Heart right ventricle (tissue), 16 donors: ENCODE measurements around the gene TNFAIP8L2. TPM values are rescaled to one million over a fixed set of nuclear protein-coding genes. Genes with fewer than 3 reads are reported as not detected.
A peak's percentile ranks its signal among the peaks of the same experiment; 100 is the strongest.
"Not testable (repeated sequence)": the region's sequence is repeated elsewhere in the genome, so short reads cannot be mapped to it uniquely, and the experiment has no call there.

Experiments used
- ATAC-seq, 8 donors: fragments of 200-7000 bp; cut with Tn5 transposase; one replicate each; pipeline ENCODE4 v1.9.1; 2020; ENCODE audit warnings: mild to moderate bottlenecking in 8 of 8, moderate library complexity in 8 of 8, moderate number of reproducible peaks in 1 of 8
- DNase-seq, 2 donors: peaks; one replicate each; pipeline ENCODE4 v3.0.0-alpha.2; 2020
- H3K27ac ChIP-seq, 10 donors: fragments of 200-600 bp; sonication (generic) in 2 of 10; one replicate each; pipeline versions ENCODE4 v1.5.0 to v1.8.0; 2020 to 2022; ENCODE audit warnings: mild to moderate bottlenecking in 3 of 10
- H3K27me3 ChIP-seq, 7 donors: fragments of 200-600 bp; one replicate each; pipeline ENCODE4 v1.8.0; 2021 to 2022; ENCODE audit warnings: mild to moderate bottlenecking in 2 of 7
- H3K36me3 ChIP-seq, 9 donors: fragments of 200-600 bp; sonication (generic) in 1 of 9; one replicate each; pipeline versions ENCODE4 v1.5.0 to v1.8.0; 2020 to 2022; ENCODE audit warnings: mild to moderate bottlenecking in 2 of 9
- H3K4me1 ChIP-seq, 9 donors: fragments of 200-600 bp; sonication (generic) in 1 of 9; one replicate each; pipeline versions ENCODE4 v1.5.0 to v1.8.0; 2020 to 2022; ENCODE audit warnings: mild to moderate bottlenecking in 4 of 9
- H3K4me3 ChIP-seq, 10 donors: fragments of 200-600 bp; sonication (generic) in 2 of 10; one replicate each; pipeline versions ENCODE4 v1.5.0 to v1.8.0; 2020 to 2022; ENCODE audit warnings: mild to moderate bottlenecking in 7 of 10, moderate library complexity in 2 of 10
- H3K9me3 ChIP-seq, 11 donors: fragments of 200-600 bp in 10 of 11; sonication (generic) in 2 of 11; one replicate each; pipeline versions ENCODE4 v1.5.0 to v1.8.0; 2013 to 2022; ENCODE audit warnings: mild to moderate bottlenecking in 2 of 11, control low read depth in 1 of 11, moderate library complexity in 1 of 11
- CTCF ChIP-seq, 9 donors: fragments of 200-600 bp; sonication (generic) in 2 of 9; IDR thresholded peaks; one replicate each; pipeline versions ENCODE4 v1.5.0 to v1.8.0; 2021 to 2022; ENCODE audit warnings: antibody characterized with exemption in 9 of 9, mild to moderate bottlenecking in 5 of 9, moderate library complexity in 1 of 9
- WGBS, 2 donors: extraction: QIAGEN DNeasy Blood & Tissue Kit; methylation state at CpG; one replicate each; pipeline ENCODE4 v1.1.7; 2013; ENCODE audit warnings: inconsistent platforms in 1 of 2; 5-methylcytosine and 5-hydroxymethylcytosine counted together
- intact Hi-C, 10 donors: fragments of 100-400 bp; cut with DNase I; formaldehyde crosslinking; loops; one replicate each; pipeline versions ENCODE4 v1.11.1 to v1.14.2; 2022
- polyA plus RNA-seq, 2 donors: library from polyadenylated mRNA; stranded (reverse); fragments of 200-250 nt; gene quantifications; one replicate each; pipeline ENCODE4 v1.2.3, GENCODE V29; 2013
- total RNA-seq, 10 donors: library from RNA; stranded (reverse); fragmentation: NEBNext Ultra II Directional in 3 of 10; extraction: Animal tissue kit (Norgen Biotek cat#: 25700) in 3 of 10; gene quantifications; one replicate each; pipeline versions ENCODE4 v1.2.1 to v1.2.4, GENCODE V29; 2021 to 2023
- donor health status: Arrhythmogenic right ventricular cardiomyopathy.
- donor health status: ischemic (EF 13 %, LVEDD 7.1; RV severe dilation, severe dysfunction).
- donor health status: healthy with polysubstance abuse.
- donor health status: DM: no; HTN: yes; CAD: no.
- donor health status: DM: no; HTN: no; CAD: no.
- donor health status: ischemic (EF 25% LVEDD 6.9; RV normal size, moderate dysfunction).
- donor health status: ischemic (EF 25% LVEDD 5.7; RV mildly dilated, moderate dysfunction).
- donor health status: healthy.
- donor health status: DM: yes; HTN: yes; CAD: no.
- donor health status: Ischemic cardiomyopathy.
- donor health status: ischemic (EF 35%, LVEDD 5.7; RV mildly dilated, moderate dysfunction).
- donor health status: nonischemic (EF 11% LVEDD 7.7; RV severe dilation, severe dysfunction).
- donor health status: DM: yes; HTN: yes; CAD: no.
- donor health status: PGD.
- donor health status: ischemic (EF 29% LVEDD 5.4; RV normal size, mild dysfunction).
- donor health status: nonischemic (EF 23%, LVEDD 6.1; RV moderate dilation, normal function).

Gene TNFAIP8L2
- total and polyA plus RNA-seq, 12 donors: 0.35 to 5.8 (median 1.1) TPM; not detected in 1

GRCh38 chr1:151199873-151200581, 43.6 kb downstream of the TNFAIP8L2 start:
- H3K27ac ChIP-seq: peak overlapping the region in 7 of 10 donors; percentile 80 to 96 (median 92)
- DNase-seq (no peak), ATAC-seq (no peak)
- peak overlapping the region; percentile 77 to 92 (median 82) for H3K4me3 ChIP-seq
- H3K4me1 ChIP-seq: peaks cover 10 to 69% (median 48%) of the 10 kb centered on the region in 9 donors
- H3K27me3 ChIP-seq: no peaks in the 10 kb centered on the region
- no peak for TF ChIP-seq CTCF (IDR thresholded peaks at IDR 0.05)
- WGBS, 2 donors: 13 to 25% methylated on average over 11 of the region's 11 CpGs
- H3K9me3 ChIP-seq: no peaks in the 10 kb centered on the region
- peaks cover 0 to 32% (median 10%) of the 10 kb centered on the region in 9 donors for H3K36me3 ChIP-seq
- intact Hi-C loops: loop anchor here in 9 of 10 donors (5.0 to 10.0 kb wide), 5 partner anchors 42 to 205 kb away; partner anchors contain the start of genes PSMD4 (in 6 of the 9) and RFX5 (in 5 of the 9)

- H3K9me3 ChIP-seq, H3K27me3 ChIP-seq, DNase-seq, H3K4me3 ChIP-seq, ATAC-seq, intact Hi-C loops: not testable (repeated sequence)
- 93 to 96% methylated on average over 12 of the region's 12 CpGs for WGBS, 2 donors
- H3K36me3 ChIP-seq: peaks cover 0 to 80% (median 26%) of the 10 kb centered on the region in 9 donors
- peaks cover 10 to 58% (median 34%) of the 10 kb centered on the region in 9 donors for H3K4me1 ChIP-seq
- H3K27ac ChIP-seq: peak overlapping the region in 1 of 10 donors; percentile 10
These were observed 49.0 kb downstream of the TNFAIP8L2 start for GRCh38 chr1:151205381-151205965.

Other genes with a start within 250 kb of the TNFAIP8L2 start
- 10 to 100 TPM; 14.5 to 23.8 (median 17.6) TPM for gene SETDB1, start 230.3 kb upstream of the TNFAIP8L2 start, total RNA-seq
- 10 to 100 TPM in 1 of 2 donors, 1 to 10 TPM in 1; 9.1 to 20.9 TPM for gene SETDB1, start 230.3 kb upstream of the TNFAIP8L2 start, polyA plus RNA-seq
- gene CERS2, start 181.8 kb upstream of the TNFAIP8L2 start, total RNA-seq: 10 to 100 TPM; 56.5 to 99.4 (median 73.5) TPM
- gene CERS2, start 181.8 kb upstream of the TNFAIP8L2 start, polyA plus RNA-seq: 100 to 1,000 TPM in 1 of 2 donors, 10 to 100 TPM in 1; 79.2 to 104 TPM
- gene ANXA9, start 174.4 kb upstream of the TNFAIP8L2 start, total RNA-seq: under 1 TPM in 4 of 10 donors, not detected in 6; 0.15 to 0.36 (median 0.20) TPM
- under 1 TPM; 0.06 to 0.15 TPM for gene ANXA9, start 174.4 kb upstream of the TNFAIP8L2 start, polyA plus RNA-seq
- 10 to 100 TPM; 40.7 to 70.6 (median 55.7) TPM for gene MINDY1, start 149.7 kb upstream of the TNFAIP8L2 start, total RNA-seq
- 10 to 100 TPM in 1 of 2 donors, 1 to 10 TPM in 1; 9.8 to 18.7 TPM for gene MINDY1, start 149.7 kb upstream of the TNFAIP8L2 start, polyA plus RNA-seq
- gene PRUNE1, start 148.2 kb upstream of the TNFAIP8L2 start, total RNA-seq: 10 to 100 TPM; 37.5 to 50.1 (median 46.0) TPM
- 10 to 100 TPM; 11.5 to 24.4 TPM for gene PRUNE1, start 148.2 kb upstream of the TNFAIP8L2 start, polyA plus RNA-seq
- under 1 TPM; 0.21 to 0.78 (median 0.32) TPM for gene BNIPL, start 120.1 kb upstream of the TNFAIP8L2 start, total RNA-seq
- 1 to 10 TPM in 1 of 2 donors, under 1 TPM in 1; 0.06 to 1.8 TPM for gene BNIPL, start 120.1 kb upstream of the TNFAIP8L2 start, polyA plus RNA-seq
- gene C1orf56, start 108.9 kb upstream of the TNFAIP8L2 start, total RNA-seq: 10 to 100 TPM in 3 of 10 donors, 1 to 10 TPM in 7; 5.4 to 12.6 (median 8.0) TPM
- 1 to 10 TPM; 5.2 to 5.8 TPM for gene C1orf56, start 108.9 kb upstream of the TNFAIP8L2 start, polyA plus RNA-seq
- 10 to 100 TPM; 26.1 to 45.6 (median 30.5) TPM for gene CDC42SE1, start 97.0 kb upstream of the TNFAIP8L2 start, total RNA-seq
- 10 to 100 TPM; 28.6 to 34.1 TPM for gene CDC42SE1, start 97.0 kb upstream of the TNFAIP8L2 start, polyA plus RNA-seq
- gene MLLT11, start 96.3 kb upstream of the TNFAIP8L2 start, total RNA-seq: 10 to 100 TPM in 7 of 10 donors, 1 to 10 TPM in 3; 1.4 to 57.8 (median 28.1) TPM
- gene MLLT11, start 96.3 kb upstream of the TNFAIP8L2 start, polyA plus RNA-seq: 10 to 100 TPM in 1 of 2 donors, 1 to 10 TPM in 1; 4.9 to 11.3 TPM
- gene GABPB2, start 85.9 kb upstream of the TNFAIP8L2 start, total RNA-seq: 10 to 100 TPM in 9 of 10 donors, 1 to 10 TPM in 1; 9.1 to 14.4 (median 10.6) TPM
- 10 to 100 TPM in 1 of 2 donors, 1 to 10 TPM in 1; 3.4 to 11.4 TPM for gene GABPB2, start 85.9 kb upstream of the TNFAIP8L2 start, polyA plus RNA-seq
- 10 to 100 TPM; 23.2 to 68.1 (median 54.9) TPM for gene SEMA6C, start 10.0 kb upstream of the TNFAIP8L2 start, total RNA-seq
- gene SEMA6C, start 10.0 kb upstream of the TNFAIP8L2 start, polyA plus RNA-seq: 100 to 1,000 TPM in 1 of 2 donors, 10 to 100 TPM in 1; 15.7 to 141 TPM
- gene LYSMD1, start 9.3 kb downstream of the TNFAIP8L2 start, total RNA-seq: 10 to 100 TPM; 11.4 to 16.5 (median 13.3) TPM
- gene LYSMD1, start 9.3 kb downstream of the TNFAIP8L2 start, polyA plus RNA-seq: 1 to 10 TPM; 5.7 to 8.5 TPM
- gene SCNM1, start 9.5 kb downstream of the TNFAIP8L2 start, total RNA-seq: 10 to 100 TPM; 12.9 to 26.6 (median 18.3) TPM
- gene SCNM1, start 9.5 kb downstream of the TNFAIP8L2 start, polyA plus RNA-seq: 10 to 100 TPM; 52.3 to 57.6 TPM
- gene TMOD4, start 19.3 kb downstream of the TNFAIP8L2 start, total RNA-seq: under 1 TPM in 2 of 10 donors, not detected in 8; 0.46 to 0.74 TPM
- gene TMOD4, start 19.3 kb downstream of the TNFAIP8L2 start, polyA plus RNA-seq: under 1 TPM; 0.06 to 0.88 TPM
- gene VPS72, start 33.5 kb downstream of the TNFAIP8L2 start, total RNA-seq: 10 to 100 TPM; 29.6 to 47.2 (median 39.6) TPM
- gene VPS72, start 33.5 kb downstream of the TNFAIP8L2 start, polyA plus RNA-seq: 10 to 100 TPM; 24.8 to 33.4 TPM
- gene PIP5K1A, start 41.9 kb downstream of the TNFAIP8L2 start, total RNA-seq: 10 to 100 TPM; 32.4 to 48.0 (median 39.2) TPM
- 10 to 100 TPM; 11.5 to 32.2 TPM for gene PIP5K1A, start 41.9 kb downstream of the TNFAIP8L2 start, polyA plus RNA-seq
- gene PSMD4, start 98.1 kb downstream of the TNFAIP8L2 start, total RNA-seq: 100 to 1,000 TPM; 119 to 157 (median 147) TPM
- 100 to 1,000 TPM; 222 to 300 TPM for gene PSMD4, start 98.1 kb downstream of the TNFAIP8L2 start, polyA plus RNA-seq
- gene ZNF687, start 125.7 kb downstream of the TNFAIP8L2 start, total RNA-seq: 10 to 100 TPM; 10.4 to 15.1 (median 13.1) TPM
- 1 to 10 TPM; 5.9 to 8.0 TPM for gene ZNF687, start 125.7 kb downstream of the TNFAIP8L2 start, polyA plus RNA-seq
- 10 to 100 TPM; 37.1 to 52.1 (median 42.5) TPM for gene PI4KB, start 170.8 kb downstream of the TNFAIP8L2 start, total RNA-seq
- 10 to 100 TPM; 17.6 to 29.0 TPM for gene PI4KB, start 170.8 kb downstream of the TNFAIP8L2 start, polyA plus RNA-seq
- gene RFX5, start 190.6 kb downstream of the TNFAIP8L2 start, total RNA-seq: 10 to 100 TPM; 12.6 to 38.4 (median 24.0) TPM
- 1 to 10 TPM; 6.5 to 8.9 TPM for gene RFX5, start 190.6 kb downstream of the TNFAIP8L2 start, polyA plus RNA-seq
- gene SELENBP1, start 216.1 kb downstream of the TNFAIP8L2 start, total RNA-seq: 100 to 1,000 TPM in 1 of 10 donors, 10 to 100 TPM in 9; 32.3 to 112 (median 59.7) TPM
- 10 to 100 TPM; 20.7 to 54.1 TPM for gene SELENBP1, start 216.1 kb downstream of the TNFAIP8L2 start, polyA plus RNA-seq
- 100 to 1,000 TPM; 169 to 241 (median 203) TPM for gene PSMB4, start 242.9 kb downstream of the TNFAIP8L2 start, total RNA-seq
- gene PSMB4, start 242.9 kb downstream of the TNFAIP8L2 start, polyA plus RNA-seq: 100 to 1,000 TPM; 343 to 441 TPM